PFSK-1 (cell line): Measurements from ENCODE around the gene GGA3.

ENCODE experiments used
- FOXP2 ChIP-seq: optimal IDR thresholded peaks from 2 replicates; pipeline ENCODE3; 2011; ENCODE audit warnings: borderline replicate concordance, control low read depth, inconsistent platforms; ENCODE audit not compliant: insufficient read depth; ENCODE audit errors: extremely low read length, extremely low read depth
- POLR2AphosphoS5 ChIP-seq: IDR thresholded peaks from 2 replicates; pipeline ENCODE4 v1.6.1; 2012; ENCODE audit warnings: low read depth, mild to moderate bottlenecking, control low read depth, low read length, moderate library complexity
- SIN3A ChIP-seq: IDR thresholded peaks from 2 replicates; pipeline ENCODE4 v1.6.1; 2012; ENCODE audit warnings: mild to moderate bottlenecking, low read length, moderate library complexity, borderline replicate concordance; ENCODE audit not compliant: insufficient read depth
- TAF1 ChIP-seq: IDR thresholded peaks from 2 replicates; pipeline ENCODE4 v1.6.1; 2012; ENCODE audit warnings: low read length, control low read depth, borderline replicate concordance; ENCODE audit not compliant: insufficient read depth
- TF ChIP-seq, protein P1 (sequence below), 2 experiments: IDR thresholded peaks; 2 replicates each; pipeline versions ENCODE4 v1.6.1 to v1.8.0; 2011 to 2012; ENCODE audit warnings: low read depth in 2 of 2, low read length in 2 of 2, control low read depth in 1 of 2, inconsistent platforms in 1 of 2, mild to moderate bottlenecking in 1 of 2, moderate library complexity in 1 of 2; ENCODE audit not compliant: insufficient read depth in 1 of 2

Gene GGA3

DNA sequence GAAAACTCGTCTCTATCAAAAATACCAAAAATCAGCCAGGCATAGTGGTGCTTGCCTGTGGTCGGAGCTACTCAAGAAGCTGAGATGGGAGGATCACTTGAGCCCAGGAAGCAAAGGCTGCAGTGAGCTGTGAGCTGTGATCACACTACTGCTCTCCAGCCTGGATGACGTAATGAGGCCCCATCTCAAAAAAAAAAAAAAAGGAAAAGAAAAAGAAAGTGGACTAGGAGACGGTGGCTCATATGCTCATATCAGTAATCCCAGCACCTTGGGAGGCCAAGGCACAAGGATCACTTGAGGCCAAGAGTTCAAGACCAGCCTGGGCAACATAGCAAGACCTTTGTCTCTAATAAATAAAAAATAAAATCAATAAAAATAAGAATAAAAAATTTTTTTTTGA, 69.8 kb downstream of the GGA3 start:
- no peak for TF ChIP-seq TAF1
- no peak for TF ChIP-seq POLR2AphosphoS5
- TF ChIP-seq, protein P1, sequence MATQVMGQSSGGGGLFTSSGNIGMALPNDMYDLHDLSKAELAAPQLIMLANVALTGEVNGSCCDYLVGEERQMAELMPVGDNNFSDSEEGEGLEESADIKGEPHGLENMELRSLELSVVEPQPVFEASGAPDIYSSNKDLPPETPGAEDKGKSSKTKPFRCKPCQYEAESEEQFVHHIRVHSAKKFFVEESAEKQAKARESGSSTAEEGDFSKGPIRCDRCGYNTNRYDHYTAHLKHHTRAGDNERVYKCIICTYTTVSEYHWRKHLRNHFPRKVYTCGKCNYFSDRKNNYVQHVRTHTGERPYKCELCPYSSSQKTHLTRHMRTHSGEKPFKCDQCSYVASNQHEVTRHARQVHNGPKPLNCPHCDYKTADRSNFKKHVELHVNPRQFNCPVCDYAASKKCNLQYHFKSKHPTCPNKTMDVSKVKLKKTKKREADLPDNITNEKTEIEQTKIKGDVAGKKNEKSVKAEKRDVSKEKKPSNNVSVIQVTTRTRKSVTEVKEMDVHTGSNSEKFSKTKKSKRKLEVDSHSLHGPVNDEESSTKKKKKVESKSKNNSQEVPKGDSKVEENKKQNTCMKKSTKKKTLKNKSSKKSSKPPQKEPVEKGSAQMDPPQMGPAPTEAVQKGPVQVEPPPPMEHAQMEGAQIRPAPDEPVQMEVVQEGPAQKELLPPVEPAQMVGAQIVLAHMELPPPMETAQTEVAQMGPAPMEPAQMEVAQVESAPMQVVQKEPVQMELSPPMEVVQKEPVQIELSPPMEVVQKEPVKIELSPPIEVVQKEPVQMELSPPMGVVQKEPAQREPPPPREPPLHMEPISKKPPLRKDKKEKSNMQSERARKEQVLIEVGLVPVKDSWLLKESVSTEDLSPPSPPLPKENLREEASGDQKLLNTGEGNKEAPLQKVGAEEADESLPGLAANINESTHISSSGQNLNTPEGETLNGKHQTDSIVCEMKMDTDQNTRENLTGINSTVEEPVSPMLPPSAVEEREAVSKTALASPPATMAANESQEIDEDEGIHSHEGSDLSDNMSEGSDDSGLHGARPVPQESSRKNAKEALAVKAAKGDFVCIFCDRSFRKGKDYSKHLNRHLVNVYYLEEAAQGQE (IDR thresholded peaks at IDR 0.05; ENCODE audit: insufficient read depth in 1 of 2, low read depth in 2 of 2, low read length in 2 of 2): no peak
- TF ChIP-seq SIN3A: no peak
- no peak for TF ChIP-seq FOXP2

DNA sequence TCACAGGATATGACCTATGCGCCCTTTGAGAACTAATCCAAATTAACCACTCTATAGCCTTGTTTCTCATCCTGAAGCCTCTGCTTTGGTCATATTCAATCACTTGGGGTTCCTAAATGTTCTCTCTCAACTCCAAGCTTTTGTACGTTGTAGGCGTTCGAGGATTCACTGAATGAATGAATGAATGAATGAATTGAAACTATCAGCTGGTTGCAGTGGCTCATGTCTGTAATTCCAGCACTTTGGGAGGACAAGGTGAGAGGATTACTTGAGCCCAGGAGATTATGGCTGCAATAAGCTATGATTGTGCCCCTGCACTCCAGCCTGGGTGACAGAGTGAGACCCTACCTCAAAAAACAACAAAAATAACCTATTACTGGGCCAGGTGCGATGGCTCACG, 72.8 kb downstream of the GGA3 start:
- no peak for TF ChIP-seq FOXP2
- no peak for TF ChIP-seq POLR2AphosphoS5
- TF ChIP-seq TAF1: no peak
- TF ChIP-seq, protein P1 (IDR thresholded peaks at IDR 0.05; ENCODE audit: insufficient read depth in 1 of 2, low read depth in 2 of 2, low read length in 2 of 2): no peak
- TF ChIP-seq SIN3A: no peak
